Right atrium auricular region (tissue), 2 donors: ENCODE data around the gene ZNF709. TPM values are rescaled to one million over a fixed set of nuclear protein-coding genes. Genes with fewer than 3 reads are reported as not detected.
"Not testable (repeated sequence)": the region's sequence is repeated elsewhere in the genome, so short reads cannot be mapped to it uniquely, and the experiment has no call there.

Experiments used
- DNase-seq: peaks from one replicate; pipeline ENCODE4 v3.0.0-alpha.2; 2019; ENCODE audit warnings: low spot score
- H3K27ac ChIP-seq, 2 donors: fragments of 200-600 bp; sonication (generic); 1 replicate in 1 of 2; 2 replicates in 1 of 2; pipeline ENCODE4 v1.5.1; 2016 to 2019
- H3K27me3 ChIP-seq, 2 donors: fragments of 200-600 bp; sonication (generic); one replicate each; pipeline versions ENCODE4 v1.5.1 to v1.6.0; 2017 to 2019
- H3K36me3 ChIP-seq: fragments of 200-600 bp; sonication (generic); one replicate; pipeline ENCODE4 v1.5.1; 2016
- H3K4me1 ChIP-seq, 2 donors: fragments of 200-600 bp; sonication (generic); one replicate each; pipeline versions ENCODE4 v1.5.1 to v1.6.0; 2017 to 2019
- H3K4me3 ChIP-seq, 2 donors: fragments of 200-600 bp; sonication (generic); 1 replicate in 1 of 2; 2 replicates in 1 of 2; pipeline ENCODE4 v1.5.1; 2017 to 2019; ENCODE audit warnings: mild to moderate bottlenecking in 1 of 2, moderate library complexity in 1 of 2
- H3K9me3 ChIP-seq, 2 donors: fragments of 200-600 bp; sonication (generic); one replicate each; pipeline ENCODE4 v1.5.1; 2019
- CTCF ChIP-seq, 2 donors: fragments of 200-600 bp; sonication (generic); IDR thresholded peaks; one replicate each; pipeline ENCODE4 v1.5.1; 2019; ENCODE audit warnings: antibody characterized with exemption in 2 of 2
- total RNA-seq, 2 donors: library from RNA; depleted of rRNA; stranded (reverse); fragments of >200 nt; gene quantifications; one replicate each; pipeline ENCODE4 v1.1.0, GENCODE V29; 2016

The ZNF709 gene
- total RNA-seq, 2 donors from 2014 or later: 1.6 to 2.0 TPM

- H3K36me3 ChIP-seq: no peaks in the 10 kb centered on the region
- DNase-seq: no peak
- no peak overlapping the region for H3K27ac ChIP-seq
- no peaks in the 10 kb centered on the region for H3K27me3 ChIP-seq
- no peak overlapping the region for H3K4me3 ChIP-seq
- no peak for TF ChIP-seq CTCF (IDR thresholded peaks at IDR 0.05)
- no peaks in the 10 kb centered on the region for H3K9me3 ChIP-seq
- H3K4me1 ChIP-seq: peaks cover 0 to 12% of the 10 kb centered on the region in 2 donors
Measured at GRCh38 chr19:12497032-12497431, 12.4 kb upstream of the ZNF709 start.

- no peak for TF ChIP-seq CTCF (IDR thresholded peaks at IDR 0.05)
- DNase-seq: no peak
- Histone ChIP-seq H3K4me1 (peaks cover 0 to 12% of the 10 kb centered on the region in 2 donors), H3K9me3 (no peaks in the 10 kb centered on the region), H3K27me3 (no peaks in the 10 kb centered on the region), H3K27ac (no peak overlapping the region), H3K36me3 (no peaks in the 10 kb centered on the region), H3K4me3 (no peak overlapping the region)
Measured at GRCh38 chr19:12496480-12496879, 11.9 kb upstream of the ZNF709 start.

GRCh38 chr19:12495002-12495802, 10.6 kb upstream of the ZNF709 start:
- Histone ChIP-seq H3K4me1 (peaks cover 0 to 12% of the 10 kb centered on the region in 2 donors), H3K4me3 (peak overlapping the region; percentile 52 to 65), H3K27ac (peak overlapping the region; percentile 85 to 92), H3K27me3 (no peaks in the 10 kb centered on the region), H3K36me3 (no peaks in the 10 kb centered on the region), H3K9me3 (no peaks in the 10 kb centered on the region)
- TF ChIP-seq CTCF (IDR thresholded peaks at IDR 0.05): peak; percentile 14 to 59
- DNase-seq: peak; percentile 97

GRCh38 chr19:12494260-12494860, 9.7 kb upstream of the ZNF709 start:
- Histone ChIP-seq H3K9me3 (no peaks in the 10 kb centered on the region), H3K27ac (peak overlapping the region; percentile 85 to 92), H3K27me3 (no peaks in the 10 kb centered on the region), H3K4me3 (peak overlapping the region in 1 of 2 donors; percentile 65), H3K36me3 (no peaks in the 10 kb centered on the region), H3K4me1 (peaks cover 0 to 12% of the 10 kb centered on the region in 2 donors)
- no peak for TF ChIP-seq CTCF (IDR thresholded peaks at IDR 0.05)
- no peak for DNase-seq

GRCh38 chr19:12486265-12486783, 1.7 kb upstream of the ZNF709 start:
- not testable (repeated sequence) for H3K27ac ChIP-seq, DNase-seq, H3K9me3 ChIP-seq, H3K4me3 ChIP-seq, H3K36me3 ChIP-seq, H3K27me3 ChIP-seq
- H3K4me1 ChIP-seq: peaks cover 0 to 12% of the 10 kb centered on the region in 2 donors

- no peaks in the 10 kb centered on the region for H3K36me3 ChIP-seq
- peaks cover 0 to 12% of the 10 kb centered on the region in 2 donors for H3K4me1 ChIP-seq
- H3K27ac ChIP-seq: no peak overlapping the region
- H3K27me3 ChIP-seq: no peaks in the 10 kb centered on the region
- H3K4me3 ChIP-seq: no peak overlapping the region
- H3K9me3 ChIP-seq: no peaks in the 10 kb centered on the region
- no peak for DNase-seq
- TF ChIP-seq CTCF (IDR thresholded peaks at IDR 0.05): no peak
Measured at GRCh38 chr19:12485571-12485970, 955 bp upstream of the ZNF709 start.
